Cortex of kidney (tissue), 1 donor: ENCODE data around the gene NIPAL3.
"Not testable (repeated sequence)": the region's sequence is repeated elsewhere in the genome, so short reads cannot be mapped to it uniquely, and the experiment has no call there.

Experiments used
- DNase-seq: peaks from one replicate; lab custom pipeline; 2025; lab: John Stamatoyannopoulos, UW

NIPAL3 gene

GRCh38 chr1:24424207-24424606 lies 8.6 kb downstream of the NIPAL3 start:
- no peak for DNase-seq

GRCh38 chr1:24424990-24425389 lies 9.4 kb downstream of the NIPAL3 start:
- DNase-seq, result no peak

DNA sequence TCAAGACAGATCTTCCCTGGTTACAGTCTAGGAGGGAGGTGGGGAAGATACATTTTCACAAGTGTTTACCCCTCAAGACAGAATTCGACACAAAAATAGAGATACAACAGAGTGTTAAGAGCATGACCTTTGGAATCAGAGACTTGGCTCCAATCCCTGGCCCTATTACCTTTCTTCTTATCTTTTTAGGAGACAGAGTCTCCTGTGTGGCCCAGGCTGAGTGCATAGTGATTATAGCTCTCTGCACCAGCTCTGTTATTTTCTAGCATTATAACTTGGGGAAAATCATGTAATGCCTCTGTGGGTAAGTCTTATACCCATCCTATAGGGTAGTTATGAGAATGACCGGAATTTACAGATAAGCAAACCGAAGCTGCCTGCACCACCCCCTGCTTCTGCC lies 9.8 kb downstream of the NIPAL3 start:
- no peak for DNase-seq

DNA sequence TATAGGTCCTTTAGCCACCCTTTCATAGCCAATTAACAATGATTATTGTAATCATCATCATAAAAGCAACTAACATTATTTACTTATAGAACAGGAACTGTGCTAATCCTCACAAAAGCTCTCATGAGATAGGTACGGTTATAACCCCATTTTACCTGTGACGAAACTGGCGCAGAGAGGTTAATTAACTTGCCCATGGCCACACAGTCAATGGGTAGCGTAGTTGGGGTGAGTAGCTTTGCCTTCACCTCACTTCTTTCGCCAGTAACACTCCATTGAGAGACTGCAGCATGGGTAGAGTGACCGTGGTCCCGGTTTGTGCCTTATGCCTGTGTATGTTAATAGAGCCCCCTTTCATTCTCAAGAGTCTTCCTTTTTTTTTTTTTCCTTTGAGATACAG lies 10.3 kb downstream of the NIPAL3 start:
- DNase-seq, result no peak

DNA sequence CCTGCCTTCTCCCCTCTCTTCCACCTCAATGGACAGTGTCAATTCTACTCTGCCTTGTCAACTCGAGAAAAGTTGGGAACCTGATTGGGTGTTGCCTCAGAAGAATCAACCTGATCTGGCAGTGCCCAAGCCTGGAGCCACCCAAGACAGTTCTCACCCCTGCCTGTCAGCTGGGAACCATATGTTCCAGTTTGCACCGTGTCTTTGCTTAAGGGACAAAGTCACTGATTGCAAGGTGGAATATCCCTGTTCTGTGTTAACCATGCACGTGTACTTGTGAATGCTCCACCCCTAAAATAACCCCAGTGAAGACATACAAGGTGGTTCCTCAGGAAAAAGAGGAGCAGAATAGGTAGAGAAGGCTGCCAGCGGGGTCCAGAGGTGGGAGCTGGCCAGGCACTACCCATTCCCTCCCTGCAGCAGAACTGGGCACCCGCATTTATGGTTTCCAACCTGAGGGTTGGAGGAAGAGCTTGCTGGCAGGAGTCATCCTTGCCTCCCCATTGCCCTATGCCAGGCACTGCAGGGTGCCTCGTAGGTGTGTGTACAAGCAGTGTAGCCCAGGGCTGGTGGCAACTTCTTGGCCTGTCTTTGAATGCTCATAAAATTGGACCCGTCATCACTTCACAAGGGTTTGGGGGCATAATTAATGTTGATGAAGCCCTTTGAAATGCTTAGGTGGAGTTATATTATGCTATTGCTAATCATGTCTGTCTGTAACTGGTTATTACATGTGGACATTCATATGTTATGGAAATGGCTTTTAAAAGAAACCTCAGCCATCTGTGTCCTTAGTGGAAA lies 11.3 kb downstream of the NIPAL3 start:
- DNase-seq, result no peak

GRCh38 chr1:24427545-24427862 lies 11.9 kb downstream of the NIPAL3 start:
- no peak for DNase-seq

- DNase-seq, result no peak
These were observed 20.3 kb downstream of the NIPAL3 start for GRCh38 chr1:24435782-24436365.

- DNase-seq, result no peak
These were observed 22.2 kb downstream of the NIPAL3 start for GRCh38 chr1:24437631-24438396.

DNA sequence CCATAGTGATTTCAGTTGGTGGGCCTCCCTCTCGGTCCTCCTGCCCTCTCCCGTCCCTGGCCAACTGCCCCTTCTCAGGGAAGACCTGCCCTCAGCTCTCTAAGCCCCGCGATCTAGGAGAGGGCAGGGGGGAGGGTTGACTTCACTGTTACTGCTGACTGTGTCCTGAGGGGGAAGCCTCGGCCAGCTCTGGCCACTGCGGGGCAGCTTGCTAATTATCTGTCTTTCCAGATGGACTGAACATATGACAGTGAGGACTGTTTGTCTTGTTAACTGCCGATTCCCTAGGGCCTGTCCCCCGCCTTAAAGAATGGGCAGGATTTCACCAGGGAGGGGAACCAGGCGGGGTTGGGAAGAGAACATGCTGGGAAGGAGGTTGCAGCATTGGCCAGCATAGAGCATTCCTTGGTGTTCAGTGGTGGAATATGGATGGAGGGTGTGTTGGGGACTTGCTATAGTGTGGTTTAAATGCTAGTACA lies 22.9 kb downstream of the NIPAL3 start:
- DNase-seq, result no peak

DNA sequence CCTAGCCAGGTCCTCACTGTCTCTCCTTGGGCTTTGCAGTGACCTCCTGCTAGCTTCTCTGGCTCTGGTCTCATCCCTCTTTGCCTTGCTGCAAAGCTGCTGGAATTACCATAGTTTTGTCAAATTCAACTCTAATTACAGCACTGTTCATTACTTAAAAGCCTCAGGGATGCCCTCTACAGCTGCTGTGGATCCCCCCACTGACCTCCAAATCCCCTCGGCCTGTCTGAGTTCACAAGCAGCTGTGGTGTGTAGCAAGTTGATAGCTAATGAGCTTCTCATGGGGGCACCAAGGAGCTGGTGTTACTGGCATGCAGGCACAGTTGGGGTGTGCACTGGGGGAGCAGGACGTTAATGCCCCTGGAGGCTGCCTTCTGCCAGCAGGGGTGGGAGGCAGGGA lies 24.8 kb downstream of the NIPAL3 start:
- no peak for DNase-seq

DNA sequence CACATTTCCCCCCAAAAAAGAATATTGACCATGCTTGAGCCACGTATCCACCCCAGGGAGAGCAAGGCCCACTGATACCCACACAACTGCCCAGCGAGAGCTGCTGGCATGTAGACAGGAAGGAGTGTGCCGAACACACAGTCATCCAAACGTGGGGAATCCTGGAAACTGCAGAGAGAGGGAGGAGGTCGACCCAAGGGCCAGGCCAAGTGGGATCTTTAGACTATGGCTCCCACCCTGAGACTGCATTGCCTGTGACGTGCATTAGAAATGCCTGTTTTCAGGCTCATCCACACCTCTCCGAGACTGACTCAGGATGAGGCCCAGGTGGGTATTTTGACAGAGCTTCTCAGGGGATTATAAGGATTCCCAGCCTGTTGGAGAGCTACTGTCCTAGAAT lies 25.9 kb downstream of the NIPAL3 start:
- DNase-seq, result no peak

GRCh38 chr1:24441996-24442668 lies 26.5 kb downstream of the NIPAL3 start:
- no peak for DNase-seq

DNA sequence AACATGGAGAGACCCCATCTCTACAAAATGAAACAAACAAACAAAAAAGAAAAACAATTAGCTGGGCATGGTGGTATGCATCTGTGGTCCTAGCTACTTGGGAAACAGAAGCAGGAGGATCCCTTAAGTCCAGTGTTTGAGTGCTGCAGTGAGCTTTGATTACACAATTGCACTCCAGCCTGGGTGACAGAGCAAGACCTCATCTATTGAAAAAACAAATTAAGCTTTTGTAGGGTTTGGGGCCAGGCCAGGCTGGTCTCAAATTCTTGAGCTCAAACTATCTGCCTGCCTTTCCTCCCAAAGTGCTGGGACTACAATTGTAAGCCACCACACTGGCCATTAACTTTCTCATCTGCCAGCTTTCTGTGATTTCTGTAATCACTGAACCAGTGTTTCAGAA lies 27.2 kb downstream of the NIPAL3 start:
- DNase-seq, result no peak

DNA sequence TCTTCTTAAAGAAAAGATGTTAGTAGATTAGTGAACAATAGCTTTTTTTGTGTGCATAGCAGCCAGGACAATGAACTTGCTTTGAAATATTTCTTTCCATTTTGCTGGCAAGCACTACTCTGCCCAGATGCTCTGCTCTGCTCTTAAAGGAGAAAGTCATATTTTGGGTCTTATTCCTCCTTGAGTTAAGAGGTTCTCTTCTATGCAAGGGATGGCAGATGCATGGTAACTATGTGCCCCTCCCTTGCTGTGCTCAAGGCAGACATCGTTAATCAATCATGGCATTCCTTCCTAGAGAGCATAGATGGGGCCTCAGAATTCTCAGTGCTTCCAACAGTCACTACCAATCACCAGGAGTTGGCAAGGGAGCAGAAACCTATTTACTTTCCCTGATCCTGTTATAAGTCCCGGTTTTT lies 27.6 kb downstream of the NIPAL3 start:
- DNase-seq, result no peak

- DNase-seq, result not testable (repeated sequence)
These were observed 30.8 kb downstream of the NIPAL3 start for GRCh38 chr1:24446446-24446845.

DNA sequence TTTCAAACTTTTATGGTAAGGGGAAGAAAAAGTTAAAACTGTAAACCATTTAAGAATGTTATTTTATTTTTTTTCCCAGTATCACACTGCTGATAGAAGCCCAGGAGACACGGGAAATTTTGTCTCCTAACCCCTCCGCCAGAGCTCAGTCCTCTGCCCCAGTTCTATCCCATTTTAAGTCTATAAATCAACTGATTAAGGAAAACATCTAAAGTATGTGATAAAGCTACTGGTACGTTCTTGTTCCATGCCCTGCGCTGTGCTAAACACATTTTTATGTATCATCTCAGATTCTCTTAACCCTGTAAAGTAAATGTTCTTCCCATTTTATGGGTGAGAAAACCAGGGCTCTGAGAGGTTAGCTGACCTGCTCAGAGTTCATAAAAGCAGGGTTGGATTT lies 34.7 kb downstream of the NIPAL3 start:
- no peak for DNase-seq

GRCh38 chr1:24450857-24451397 lies 35.3 kb downstream of the NIPAL3 start:
- DNase-seq, result no peak

DNA sequence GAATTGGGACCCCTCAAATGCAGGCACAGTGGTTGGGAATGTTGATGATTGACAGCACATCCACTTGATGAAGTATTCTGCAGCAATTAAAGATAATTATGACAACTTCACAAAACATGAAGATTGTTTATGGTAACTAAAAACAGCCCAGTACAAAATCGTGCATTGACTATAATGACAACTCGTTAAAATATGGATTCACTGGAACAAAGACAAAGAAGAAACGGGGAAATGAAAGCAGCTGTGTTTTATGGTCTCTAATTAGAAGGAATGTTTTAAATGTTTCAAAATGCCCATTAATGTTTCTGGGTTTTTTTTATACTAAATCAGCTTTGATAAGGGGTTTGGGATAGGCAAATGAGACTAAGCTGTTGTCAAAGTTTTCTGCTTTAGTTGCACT lies 36.1 kb downstream of the NIPAL3 start:
- DNase-seq, result no peak

DNA sequence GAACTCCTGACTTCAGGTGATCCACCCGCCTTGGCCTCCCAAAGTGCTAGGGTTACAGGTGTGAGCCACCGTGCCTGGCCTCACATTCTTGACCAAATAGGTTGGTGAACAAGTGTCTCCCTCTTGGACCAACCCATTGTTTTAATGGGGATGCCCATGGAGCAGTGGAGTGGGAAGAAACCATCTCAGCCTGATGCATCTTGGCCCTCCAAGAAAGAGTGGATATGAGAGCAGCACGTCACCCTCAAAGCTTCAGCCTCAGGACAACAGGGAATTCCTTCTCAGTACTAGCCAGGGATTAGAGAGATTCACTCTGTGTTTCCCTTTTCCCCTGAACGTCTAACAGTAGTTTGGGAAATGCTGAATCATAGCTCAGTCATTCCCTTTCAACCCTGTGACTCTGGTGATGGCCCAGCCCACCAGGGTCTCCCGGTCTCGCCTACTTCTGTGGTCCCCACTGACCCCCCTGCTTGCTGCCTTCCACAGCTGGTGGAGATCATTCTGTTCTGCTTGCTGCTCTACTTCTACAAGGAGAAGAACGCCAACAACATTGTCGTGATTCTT lies 37.4 kb downstream of the NIPAL3 start:
- no peak for DNase-seq

DNA sequence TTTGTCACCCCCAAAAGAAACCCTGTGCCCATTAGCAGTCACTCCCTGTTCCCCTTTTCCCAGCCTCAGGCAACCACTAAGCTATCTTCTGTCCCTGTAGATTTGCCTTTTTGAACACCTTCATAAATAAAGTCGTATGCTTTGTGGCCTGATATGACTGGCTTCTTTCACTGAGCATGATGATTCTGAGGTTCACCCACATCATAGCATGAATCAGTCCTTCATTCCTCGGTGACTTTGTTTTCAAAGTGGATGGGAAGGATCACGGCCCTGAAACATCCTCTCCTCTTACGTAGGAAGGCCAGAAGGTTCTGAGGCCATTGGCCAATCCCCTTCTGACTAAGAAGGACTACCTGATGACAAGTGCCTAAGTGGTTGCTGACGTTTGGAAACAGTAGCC lies 39.1 kb downstream of the NIPAL3 start:
- no peak for DNase-seq

GRCh38 chr1:24455272-24455671 lies 39.7 kb downstream of the NIPAL3 start:
- no peak for DNase-seq

GRCh38 chr1:24457866-24458265 lies 42.3 kb downstream of the NIPAL3 start:
- DNase-seq, result no peak
